ENCODE results near the gene MFRP. TPM values are rescaled to one million over a fixed set of nuclear protein-coding genes. Genes with fewer than 3 reads are reported as not detected.

MFRP gene
- total and polyA plus RNA-seq, 9 of the 15 experiments (the other 6 are each of a cell fraction or from before 2014, with no cell fraction given), result not detected

GRCh38 chr11:119307219-119307618 lies 39.3 kb downstream of the MFRP start (continued):
- no peak for TF ChIP-seq NKRF (IDR thresholded peaks at IDR 0.05; ENCODE audit: borderline replicate concordance)

- Histone ChIP-seq H3K36me3 (ENCODE audit: control insufficient read depth, insufficient read depth, low read length) (peaks cover 78% of the 10 kb centered on the region), H2AFZ (ENCODE audit: low read depth, low read length) (no peak overlapping the region), H4K20me1 (replicated peaks; ENCODE audit: control insufficient read depth, insufficient read depth, low read length) (no peaks in the 10 kb centered on the region), H3K4me1 (replicated peaks in 1 of 2; ENCODE audit: control insufficient read depth in 2 of 2, insufficient read depth in 2 of 2, low read length in 2 of 2) (peaks cover 0 to 8% of the 10 kb centered on the region in 2 experiments; a peak in 2 of 5 replicates), H3K27me3 (ENCODE audit: control insufficient read depth in 2 of 2, insufficient read depth in 2 of 2, low read length in 2 of 2) (no peaks in the 10 kb centered on the region), H3K4me3 (no peak overlapping the region), H3K9ac (ENCODE audit: insufficient read depth in 1 of 2, low read depth in 2 of 2, low read length in 2 of 2) (peak overlapping the region in 1 of 2 experiments; percentile 47; a peak in 1 of 4 replicates), H3K9me1 (ENCODE audit: control insufficient read depth, insufficient read depth, low read length) (no peaks in the 10 kb centered on the region), H3K9me3 (replicated peaks; ENCODE audit: control insufficient read depth, insufficient read depth, low read depth, low read length) (no peaks in the 10 kb centered on the region), H3K4me2 (ENCODE audit: insufficient read depth, low read length) (no peak overlapping the region), H3K79me2 (ENCODE audit: control insufficient read depth, insufficient read depth, low read length) (no peaks in the 10 kb centered on the region), H3K27ac (ENCODE audit: extremely low read depth, low read depth, low read length) (no peak overlapping the region; the same call in 2 of the 3 replicates)
- BruUV-seq (replicated peaks), result no TSS peak
- no peak for TF ChIP-seq POLR3G (IDR thresholded peaks at IDR 0.05; ENCODE audit: extremely low read depth, insufficient read length, insufficient replicate concordance)
- TF ChIP-seq CEBPB (tag; IDR thresholded peaks at IDR 0.05), result peak; percentile 57; the same call in 1 of the 2 replicates
- TF ChIP-seq CEBPG (CRISPR knock-in tag; IDR thresholded peaks at IDR 0.05), result peak; percentile 20; the same call in 1 of the 2 replicates
- TF ChIP-seq CEBPG (tag; conservative IDR thresholded peaks at IDR 0.05 in 1 of 2, IDR thresholded peaks at IDR 0.05 in 1 of 2), result no peak
- TF ChIP-seq POLR2AphosphoS5 (IDR thresholded peaks at IDR 0.05; ENCODE audit: control insufficient read depth, insufficient read depth, low read depth, low read length), result no peak
- intact Hi-C loops (cut with micrococcal nuclease), result no loop called here
- 52% methylated on average over 5 of the region's 5 CpGs for WGBS (ENCODE audit: insufficient coverage, low coverage, missing lambda C conversion rate)
- no peak for DNase-seq (ENCODE audit: extremely low read depth in 1 of 4, low spot score in 3 of 4)
- no peak for FAIRE-seq
- peak; percentile 19; the same call in 2 of the 3 replicates for ATAC-seq
- CTCF ChIA-PET (ENCODE audit: low intra/inter-chr PET ratio), result no interaction called here
- in situ Hi-C loops (cut with MboI), result no loop called here
- POLR2A ChIA-PET, result interaction anchor here (0.6 to 2.5 kb wide), 6 partner anchors 10 to 184 kb away, joined by 3 to 14 read pairs (median 3); no protein-coding TSS in a partner anchor
Observed at GRCh38 chr11:119306373-119306890, 40.1 kb downstream of the MFRP start.

Data from K562 (cell line).